ENCODE measurements around the gene OR1L4. TPM values are rescaled to one million over a fixed set of nuclear protein-coding genes. Genes with fewer than 3 reads are reported as not detected.

OR1L4 gene
- not detected in 2 replicates for total RNA-seq

GRCh38 chr9:122723690-122724089, at the start of gene OR1L4:
Gene OR1L4 (plus strand): TSS chr9:122723990. CDS start chr9:122723990, 0 bp downstream.

GRCh38 chr9:122742003-122742402, 18.2 kb downstream of the OR1L4 start, which contains the start of gene OR1L6:
Gene OR1L6 (plus strand): TSS chr9:122742303. CDS start chr9:122749848, 7,545 bp downstream.

Other genes starting within 250 kb of the OR1L4 start
- not detected in 2 replicates for gene OR1J1, start 246.1 kb upstream of the OR1L4 start, total RNA-seq
- gene OR1J2, start 213.2 kb upstream of the OR1L4 start, total RNA-seq: not detected in 2 replicates
- gene OR1J4, start 204.8 kb upstream of the OR1L4 start, total RNA-seq: not detected in 2 replicates
- gene OR1N1, start 196.7 kb upstream of the OR1L4 start, total RNA-seq: not detected in 2 replicates
- not detected in 2 replicates for gene OR1N2, start 170.9 kb upstream of the OR1L4 start, total RNA-seq
- gene OR1L8, start 140.6 kb upstream of the OR1L4 start, total RNA-seq: not detected in 2 replicates
- gene OR1Q1, start 109.3 kb upstream of the OR1L4 start, total RNA-seq: not detected in 2 replicates
- gene OR1B1, start 66.4 kb upstream of the OR1L4 start, total RNA-seq: not detected in 2 replicates
- gene OR1L1, start 62.3 kb upstream of the OR1L4 start, total RNA-seq: not detected in 2 replicates
- gene OR1L3, start 48.9 kb upstream of the OR1L4 start, total RNA-seq: not detected in 2 replicates
- gene OR1L6, start 18.3 kb downstream of the OR1L4 start, total RNA-seq: not detected in 2 replicates
- not detected in 2 replicates for gene OR5C1, start 64.9 kb downstream of the OR1L4 start, total RNA-seq
- gene OR1K1, start 76.1 kb downstream of the OR1L4 start, total RNA-seq: not detected in 2 replicates
- 59.1 and 74.5 TPM in 2 replicates for gene PDCL, start 104.6 kb downstream of the OR1L4 start, total RNA-seq
- gene RC3H2, start 181.4 kb downstream of the OR1L4 start, total RNA-seq: 41.6 and 62.5 TPM in 2 replicates
- 14.0 and 16.0 TPM in 2 replicates for gene ZBTB6, start 189.3 kb downstream of the OR1L4 start, total RNA-seq
- 2.9 and 3.6 TPM in 2 replicates for gene ZBTB26, start 207.5 kb downstream of the OR1L4 start, total RNA-seq
- 27.0 and 41.8 TPM in 2 replicates for gene RABGAP1, start 217.0 kb downstream of the OR1L4 start, total RNA-seq